Activated CD4-positive, CD25-positive, alpha-beta regulatory T cell treated with anti-CD3 and anti-CD28 coated beads, Interleukin-2, amount 50 U/mL, for 72 hours (primary cell): Measurements from ENCODE around the gene ACOX1.
A peak's percentile ranks its signal among the peaks of the same experiment; 100 is the strongest.

Experiments used
- DNase-seq: peaks from one replicate; pipeline ENCODE4 v3.0.0; 2021

The ACOX1 gene

GRCh38 chr17:75978938-75979704 lies at the start of gene ACOX1, which contains the start of gene TEN1:
TSS of gene ACOX1 (minus strand) at chr17:75979166. CDS start at chr17:75979073, 93 bp downstream.
TSS of gene TEN1 (plus strand) at chr17:75979240. CDS start at chr17:75986193, 6,953 bp downstream.
- DNase-seq: peak; percentile 94

- no peak for DNase-seq
Observed at GRCh38 chr17:76027159-76027839, 48.3 kb upstream of the ACOX1 start, which contains the start of gene EVPL. TSS of gene EVPL (minus strand) at chr17:76027306. CDS start at chr17:76027198, 108 bp downstream.

- no peak for DNase-seq
Observed at GRCh38 chr17:76026714-76027158, 47.8 kb upstream of the ACOX1 start.

DNA sequence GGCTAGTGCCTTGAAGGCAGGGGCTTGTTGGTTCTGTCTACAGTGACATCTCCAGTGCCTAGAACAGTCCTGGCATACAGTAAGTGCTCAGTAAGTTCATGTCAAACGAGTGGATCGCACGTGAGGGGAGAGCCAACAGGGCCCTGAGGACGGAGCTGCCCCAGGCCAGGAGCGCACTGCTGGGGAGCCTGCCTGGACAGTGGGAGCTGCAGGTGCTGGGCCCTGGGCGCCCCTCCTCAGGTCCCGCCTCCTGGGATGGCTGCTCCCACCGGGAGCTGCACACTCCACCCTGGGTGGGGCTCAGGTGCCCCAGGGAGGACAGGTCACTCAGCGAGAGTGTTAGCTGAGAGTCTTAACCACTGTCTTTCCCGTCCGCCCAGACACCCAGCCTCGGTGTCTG lies 46.3 kb upstream of the ACOX1 start:
- DNase-seq: no peak

- DNase-seq: no peak
Observed at GRCh38 chr17:76024353-76024752, 45.4 kb upstream of the ACOX1 start.

- DNase-seq: no peak
Observed at GRCh38 chr17:76023900-76024237, 44.9 kb upstream of the ACOX1 start.

- no peak for DNase-seq
Observed at GRCh38 chr17:76022973-76023899, 44.3 kb upstream of the ACOX1 start.

DNA sequence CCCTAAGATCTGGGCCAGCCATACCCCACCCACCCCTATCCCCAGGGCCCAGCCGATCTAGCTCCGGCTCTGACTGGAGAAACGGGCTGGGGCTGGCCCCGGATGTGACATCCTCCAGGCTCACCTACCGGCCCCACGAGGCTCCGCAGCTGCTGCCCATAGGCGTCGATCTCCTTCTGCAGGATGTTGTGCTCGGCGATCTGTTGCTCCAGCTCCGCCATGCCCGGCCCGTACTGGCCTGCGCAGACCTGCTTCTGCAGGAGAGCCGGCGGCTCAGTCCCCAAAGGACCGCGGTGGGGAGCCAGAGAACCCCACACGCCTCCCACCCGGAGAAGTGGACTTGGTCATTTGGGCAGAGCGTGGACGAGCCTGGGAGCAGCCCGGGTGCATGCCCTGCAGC lies 43.3 kb upstream of the ACOX1 start:
- no peak for DNase-seq

DNA sequence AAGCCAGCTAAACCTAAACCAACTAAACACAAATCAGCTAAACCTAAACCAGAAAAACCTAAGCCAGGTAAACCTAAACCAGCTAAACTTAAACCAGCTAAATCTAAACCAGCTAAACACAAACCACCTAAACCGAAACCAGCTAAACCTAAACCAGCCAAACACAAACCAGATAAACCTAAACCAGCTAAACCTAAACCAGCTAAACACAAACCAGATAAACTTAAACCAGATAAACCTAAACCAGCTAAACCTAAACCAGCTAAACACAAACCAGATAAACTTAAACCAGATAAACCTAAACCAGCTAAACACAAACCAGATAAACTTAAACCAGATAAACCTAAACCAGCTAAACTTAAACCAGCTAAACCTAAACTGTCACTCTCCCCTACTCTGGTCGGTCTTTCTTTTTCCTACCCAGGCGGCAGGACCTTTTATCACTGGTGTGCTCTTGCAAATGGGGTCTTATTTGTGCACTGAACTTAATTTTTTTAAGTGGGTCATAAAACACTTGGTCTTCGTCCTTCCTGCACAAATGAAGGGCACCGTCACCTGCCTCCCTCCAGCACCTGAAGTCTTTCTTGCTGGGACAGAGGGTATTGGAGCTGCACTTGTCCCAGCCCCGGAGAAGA lies 41.0 kb upstream of the ACOX1 start:
- no peak for DNase-seq

GRCh38 chr17:76018801-76019200 lies 39.8 kb upstream of the ACOX1 start:
- no peak for DNase-seq

DNA sequence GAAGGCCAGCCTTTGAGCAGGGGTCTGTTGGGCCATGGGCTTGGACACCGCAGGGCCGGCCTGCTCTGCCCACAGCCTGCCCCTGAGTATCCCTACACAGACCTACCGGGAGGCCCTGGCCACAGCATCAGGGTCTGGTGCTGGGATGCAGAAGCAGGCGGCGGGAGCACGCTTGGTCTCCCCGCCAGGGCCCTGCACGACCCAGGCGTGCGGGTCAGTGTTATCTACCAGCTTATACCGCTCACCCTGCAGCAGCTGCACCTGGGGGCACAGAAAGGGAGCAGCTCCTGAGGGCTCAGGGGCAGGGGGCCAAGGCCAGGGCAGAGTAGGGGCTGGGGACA lies 39.3 kb upstream of the ACOX1 start:
- DNase-seq: no peak

GRCh38 chr17:76017481-76018339 lies 38.7 kb upstream of the ACOX1 start:
- DNase-seq: no peak

DNA sequence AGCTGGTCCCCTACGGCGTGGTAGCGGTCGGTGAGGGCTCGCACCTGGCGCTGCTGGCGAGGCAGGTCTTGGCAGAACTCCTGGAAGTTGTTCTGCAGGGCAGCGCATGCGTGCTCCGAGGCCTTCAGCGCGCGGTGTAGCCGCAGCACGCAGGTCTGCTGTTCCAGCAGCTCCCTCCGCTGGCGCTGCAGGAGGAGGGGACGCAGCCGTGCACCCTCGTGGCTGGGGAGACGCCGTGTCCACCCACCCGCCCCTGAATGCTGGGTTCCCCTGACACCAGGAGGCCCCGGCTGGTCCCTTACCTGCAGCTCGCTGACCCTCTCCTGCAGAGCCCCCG lies 35.9 kb upstream of the ACOX1 start:
- no peak for DNase-seq

- DNase-seq: peak; percentile 78
Observed at GRCh38 chr17:76014100-76014924, 35.3 kb upstream of the ACOX1 start.

GRCh38 chr17:76013377-76013932 lies 34.5 kb upstream of the ACOX1 start:
- DNase-seq: no peak

GRCh38 chr17:76011951-76012350 lies 33.0 kb upstream of the ACOX1 start:
- DNase-seq: no peak

- no peak for DNase-seq
Observed at GRCh38 chr17:76009969-76010661, 31.1 kb upstream of the ACOX1 start.

GRCh38 chr17:76009447-76009846 lies 30.5 kb upstream of the ACOX1 start:
- DNase-seq: no peak

- DNase-seq: no peak
Observed at GRCh38 chr17:76008630-76009425, 29.9 kb upstream of the ACOX1 start.
